ENCODE data around the gene ASGR2. TPM values are rescaled to one million over a fixed set of nuclear protein-coding genes. Genes with fewer than 3 reads are reported as not detected.
"Not testable (repeated sequence)": the region's sequence is repeated elsewhere in the genome, so short reads cannot be mapped to it uniquely, and the experiment has no call there.

The ASGR2 gene
- total RNA-seq, 1 experiment from 2014 or later = not detected

GRCh38 chr17:7123844-7124243 lies 9.2 kb upstream of the ASGR2 start:
- intact Hi-C loops (cut with micrococcal nuclease; ENCODE audit: unreplicated experiment) = no loop called here
- BruUV-seq (replicated peaks) = no TSS peak
- H3K27ac Mint-ChIP-seq (ENCODE audit: unreplicated experiment) = no peak overlapping the region
- no peak overlapping the region for H3K4me3 Mint-ChIP-seq (ENCODE audit: low read depth, unreplicated experiment)
- peaks cover 12% of the 10 kb centered on the region for H3K27me3 Mint-ChIP-seq (ENCODE audit: unreplicated experiment)
- no peaks in the 10 kb centered on the region for H3K4me1 Mint-ChIP-seq (ENCODE audit: low read depth, unreplicated experiment)
- no peaks in the 10 kb centered on the region for H3K36me3 Mint-ChIP-seq (ENCODE audit: insufficient read depth, unreplicated experiment)
- CTCF ChIA-PET = no interaction called here
- TF ChIP-seq CTCF (IDR thresholded peaks at IDR 0.05; ENCODE audit: unreplicated experiment) = no peak
- no peaks in the 10 kb centered on the region for H3K9me3 Mint-ChIP-seq (ENCODE audit: low read depth, unreplicated experiment)
- no peak for DNase-seq

- Mint-ChIP-seq H3K4me3 (ENCODE audit: low read depth, unreplicated experiment) (no peak overlapping the region), H3K27ac (ENCODE audit: unreplicated experiment) (no peak overlapping the region), H3K9me3 (ENCODE audit: low read depth, unreplicated experiment) (no peaks in the 10 kb centered on the region), H3K4me1 (ENCODE audit: low read depth, unreplicated experiment) (no peaks in the 10 kb centered on the region), H3K36me3 (ENCODE audit: insufficient read depth, unreplicated experiment) (no peaks in the 10 kb centered on the region), H3K27me3 (ENCODE audit: unreplicated experiment) (peaks cover 12% of the 10 kb centered on the region)
- intact Hi-C loops (cut with micrococcal nuclease; ENCODE audit: unreplicated experiment) = no loop called here
- CTCF ChIA-PET = no interaction called here
- DNase-seq = no peak
- no TSS peak for BruUV-seq (replicated peaks)
- no peak for TF ChIP-seq CTCF (IDR thresholded peaks at IDR 0.05; ENCODE audit: unreplicated experiment)
These were observed 7.8 kb upstream of the ASGR2 start for GRCh38 chr17:7122381-7122780.

- CTCF ChIA-PET; H3K27ac Mint-ChIP-seq (ENCODE audit: unreplicated experiment); DNase-seq; H3K9me3 Mint-ChIP-seq (ENCODE audit: low read depth, unreplicated experiment); H3K36me3 Mint-ChIP-seq (ENCODE audit: insufficient read depth, unreplicated experiment); intact Hi-C loops (cut with micrococcal nuclease; ENCODE audit: unreplicated experiment); BruUV-seq (replicated peaks); H3K4me1 Mint-ChIP-seq (ENCODE audit: low read depth, unreplicated experiment); H3K4me3 Mint-ChIP-seq (ENCODE audit: low read depth, unreplicated experiment): not testable (repeated sequence)
- peaks cover 12% of the 10 kb centered on the region for H3K27me3 Mint-ChIP-seq (ENCODE audit: unreplicated experiment)
These were observed 6.0 kb upstream of the ASGR2 start for GRCh38 chr17:7120635-7121034.

GRCh38 chr17:7120123-7120522 lies 5.5 kb upstream of the ASGR2 start:
- intact Hi-C loops (cut with micrococcal nuclease; ENCODE audit: unreplicated experiment) = no loop called here
- Mint-ChIP-seq H3K36me3 (ENCODE audit: insufficient read depth, unreplicated experiment) (no peaks in the 10 kb centered on the region), H3K9me3 (ENCODE audit: low read depth, unreplicated experiment) (no peaks in the 10 kb centered on the region), H3K27ac (ENCODE audit: unreplicated experiment) (no peak overlapping the region), H3K27me3 (ENCODE audit: unreplicated experiment) (peaks cover 12% of the 10 kb centered on the region), H3K4me1 (ENCODE audit: low read depth, unreplicated experiment) (no peaks in the 10 kb centered on the region), H3K4me3 (ENCODE audit: low read depth, unreplicated experiment) (no peak overlapping the region)
- TF ChIP-seq CTCF (IDR thresholded peaks at IDR 0.05; ENCODE audit: unreplicated experiment) = no peak
- no TSS peak for BruUV-seq (replicated peaks)
- CTCF ChIA-PET = no interaction called here
- DNase-seq = no peak

- Mint-ChIP-seq H3K27ac (ENCODE audit: unreplicated experiment) (no peak overlapping the region), H3K27me3 (ENCODE audit: unreplicated experiment) (peaks cover 12% of the 10 kb centered on the region), H3K36me3 (ENCODE audit: insufficient read depth, unreplicated experiment) (no peaks in the 10 kb centered on the region), H3K9me3 (ENCODE audit: low read depth, unreplicated experiment) (no peaks in the 10 kb centered on the region), H3K4me3 (ENCODE audit: low read depth, unreplicated experiment) (no peak overlapping the region), H3K4me1 (ENCODE audit: low read depth, unreplicated experiment) (no peaks in the 10 kb centered on the region)
- no peak for DNase-seq
- CTCF ChIA-PET = no interaction called here
- BruUV-seq (replicated peaks) = no TSS peak
- no peak for TF ChIP-seq CTCF (IDR thresholded peaks at IDR 0.05; ENCODE audit: unreplicated experiment)
- intact Hi-C loops (cut with micrococcal nuclease; ENCODE audit: unreplicated experiment) = no loop called here
These were observed 4.7 kb upstream of the ASGR2 start for GRCh38 chr17:7119314-7119713.

All from Calu3 (cell line).